Omental fat pad (tissue), 4 donors: ENCODE data around the gene INSRR. TPM values are rescaled to one million over a fixed set of nuclear protein-coding genes. Genes with fewer than 3 reads are reported as not detected.

Experiments
- ATAC-seq: fragments of 150-250 bp; one replicate; pipeline ENCODE4 v1.9.1; 2016; ENCODE audit warnings: mild to moderate bottlenecking, moderate library complexity; ENCODE audit not compliant: low FRiP score
- DNase-seq: peaks from one replicate; pipeline ENCODE4 v3.0.0-alpha.2; 2019; ENCODE audit warnings: low spot score
- CTCF ChIP-seq, 3 donors: fragments of 450-650 bp; IDR thresholded peaks; one replicate each; pipeline ENCODE4 v1.5.1; 2016 to 2017; ENCODE audit warnings: antibody characterized with exemption in 3 of 3, mild to moderate bottlenecking in 3 of 3, moderate library complexity in 2 of 3
- total RNA-seq, 4 donors: library from RNA; depleted of rRNA; stranded (reverse); fragments of >200 nt; gene quantifications; one replicate each; pipeline ENCODE4 v1.1.0, GENCODE V29; 2016

Gene INSRR
- total RNA-seq, 4 donors from 2014 or later: 0.06 to 0.12 (median 0.09) TPM; not detected in 1

GRCh38 chr1:156812293-156812990 lies 46.5 kb downstream of the INSRR start:
- TF ChIP-seq CTCF (IDR thresholded peaks at IDR 0.05): no peak
- DNase-seq (no peak), ATAC-seq (no peak)

GRCh38 chr1:156811168-156811567 lies 47.7 kb downstream of the INSRR start:
- no peak for DNase-seq
- ATAC-seq: no peak
- no peak for TF ChIP-seq CTCF (IDR thresholded peaks at IDR 0.05)

GRCh38 chr1:156809711-156810366 lies 49.1 kb downstream of the INSRR start:
- no peak for DNase-seq
- no peak for TF ChIP-seq CTCF (IDR thresholded peaks at IDR 0.05)

GRCh38 chr1:156809281-156809680 lies 49.6 kb downstream of the INSRR start:
- DNase-seq: no peak
- TF ChIP-seq CTCF (IDR thresholded peaks at IDR 0.05): no peak
- no peak for ATAC-seq

More at GRCh38 chr1:156809711-156810366, 49.1 kb downstream of the INSRR start:
- ATAC-seq: no peak

GRCh38 chr1:156808186-156809030 lies 50.5 kb downstream of the INSRR start:
- DNase-seq: no peak
- ATAC-seq: no peak
- no peak for TF ChIP-seq CTCF (IDR thresholded peaks at IDR 0.05)

- ATAC-seq (no peak), DNase-seq (no peak)
- no peak for TF ChIP-seq CTCF (IDR thresholded peaks at IDR 0.05)
Measured at GRCh38 chr1:156807627-156808026, 51.3 kb downstream of the INSRR start.
